ENCODE measurements around the gene PLAU. TPM values are rescaled to one million over a fixed set of nuclear protein-coding genes. Genes with fewer than 3 reads are reported as not detected.
"Not testable (repeated sequence)": the region's sequence is repeated elsewhere in the genome, so short reads cannot be mapped to it uniquely, and the experiment has no call there.

PLAU gene
- total and polyA plus RNA-seq, 2 of the 13 experiments (the other 11 are each of a cell fraction or from before 2014, with no cell fraction given), result 0.45 to 11.2 TPM

DNA sequence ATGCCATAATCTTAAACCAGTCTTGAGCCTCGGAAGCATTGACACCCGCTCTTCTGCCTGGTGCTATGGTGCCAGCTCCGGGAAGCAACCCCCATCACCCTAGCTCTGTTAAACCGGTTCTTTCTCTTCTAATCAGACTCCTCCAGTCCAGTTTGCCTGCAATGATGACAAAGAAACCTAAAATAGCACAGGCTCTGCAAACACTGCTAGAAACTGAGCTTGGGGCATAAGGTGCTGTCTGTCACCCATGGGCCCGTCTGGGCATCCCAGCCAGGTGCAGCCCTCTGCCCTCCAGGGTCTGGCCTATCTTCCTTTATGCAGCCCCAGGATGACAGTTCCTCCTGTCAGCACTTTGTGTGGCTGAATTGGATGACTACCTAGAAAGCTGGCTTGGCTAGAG, 22.4 kb upstream of the PLAU start (continued):
- TF ChIP-seq PHF21A (CRISPR knock-in tag; IDR thresholded peaks at IDR 0.05) (no peak), PPARG (CRISPR knock-in tag; conservative IDR thresholded peaks at IDR 0.05) (no peak), GATAD2A (CRISPR knock-in tag; IDR thresholded peaks at IDR 0.05) (no peak), KLF9 (CRISPR knock-in tag; IDR thresholded peaks at IDR 0.05; ENCODE audit: low read depth) (no peak), PRDM4 (CRISPR knock-in tag; IDR thresholded peaks at IDR 0.05; ENCODE audit: borderline replicate concordance) (no peak)

DNA sequence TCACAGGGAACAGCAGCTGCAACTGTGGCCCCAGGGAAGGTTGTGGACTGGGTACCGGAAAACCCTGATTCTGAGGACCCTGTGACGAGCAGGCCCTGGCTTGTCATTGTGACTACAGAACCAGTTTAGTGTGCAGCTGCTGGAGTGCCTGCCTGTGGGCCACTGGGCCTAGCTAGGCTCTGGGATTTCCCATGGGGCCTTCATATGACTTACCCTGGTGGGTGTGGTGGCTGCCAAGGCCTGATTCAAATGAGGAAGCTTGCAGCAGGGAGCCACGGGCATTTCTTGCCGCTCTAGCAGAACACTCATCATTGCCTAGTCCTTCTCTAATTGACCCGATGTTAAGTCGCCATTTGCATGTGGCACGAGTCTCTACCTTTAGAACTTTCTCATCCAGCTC, 21.9 kb upstream of the PLAU start:
- Histone ChIP-seq H3K4me1 (ENCODE audit: insufficient read depth, low read length) (peaks cover 28% of the 10 kb centered on the region), H3K36me3 (replicated peaks in 1 of 2; ENCODE audit: control insufficient read depth in 1 of 2, insufficient read depth in 2 of 2, low read length in 2 of 2) (no peaks in the 10 kb centered on the region), H3K4me3 (replicated peaks in 1 of 3; ENCODE audit: insufficient read depth in 1 of 3, low read depth in 2 of 3, low read length in 3 of 3) (no peak overlapping the region), H3K9ac (ENCODE audit: insufficient read depth, low read depth, low read length) (no peak overlapping the region), H3K9me3 (ENCODE audit: low read length) (no peaks in the 10 kb centered on the region), H3K27ac (ENCODE audit: extremely low read length, insufficient read depth, low read length) (no peak overlapping the region), H3K79me2 (ENCODE audit: insufficient read depth, low read length) (no peaks in the 10 kb centered on the region), H3K27me3 (ENCODE audit: control insufficient read depth in 1 of 2, insufficient read depth in 2 of 2, low read length in 2 of 2) (peaks cover 4 to 14% of the 10 kb centered on the region in 2 experiments; a peak in 4 of 5 replicates), H4K20me1 (ENCODE audit: insufficient read depth, low read length) (no peaks in the 10 kb centered on the region), H2AFZ (ENCODE audit: low read length) (no peak overlapping the region), H3K4me2 (ENCODE audit: low read depth, low read length) (no peak overlapping the region)
- ChIA-PET CTCF (ENCODE audit: low intra/inter-chr PET ratio, low total read pairs) (no interaction called here), POLR2A (no interaction called here)
- FAIRE-seq (no peak), ATAC-seq (no peak), DNase-seq (ENCODE audit: low spot score) (no peak)
- in situ Hi-C loops (cut with HindIII; ENCODE audit: extremely low pct_ligation_motif_present, low pct_unique_long_range_greater_than_20kb) (loop anchor here (5.0 kb wide), 2 partner anchors 48 to 193 kb away; no protein-coding TSS in a partner anchor), intact Hi-C loops (cut with micrococcal nuclease; ENCODE audit: unreplicated experiment) (no loop called here)
- WGBS (ENCODE audit: low lambda C conversion rate), result 76% methylated on average over 5 of the region's 7 CpGs
- TF ChIP-seq ATM (IDR thresholded peaks at IDR 0.05; ENCODE audit: borderline replicate concordance) (no peak), ARHGAP35 (CRISPR knock-in tag; IDR thresholded peaks at IDR 0.05; ENCODE audit: borderline replicate concordance) (no peak), ZFYVE20 (CRISPR knock-in tag; IDR thresholded peaks at IDR 0.05; ENCODE audit: borderline replicate concordance, low read depth) (no peak), MAFK (conservative IDR thresholded peaks at IDR 0.05 in 1 of 2, IDR thresholded peaks at IDR 0.05 in 1 of 2; ENCODE audit: low read length in 2 of 2) (no peak), TEF (CRISPR knock-in tag; IDR thresholded peaks at IDR 0.05) (no peak), SYNCRIP (IDR thresholded peaks at IDR 0.05; ENCODE audit: insufficient read depth, low read depth, low read length) (no peak), ZKSCAN8 (CRISPR knock-in tag; IDR thresholded peaks at IDR 0.05; ENCODE audit: borderline replicate concordance) (no peak)
- BruUV-seq (replicated peaks), result no TSS peak

- H2AFZ ChIP-seq (ENCODE audit: low read length); H3K79me2 ChIP-seq (ENCODE audit: insufficient read depth, low read length); H4K20me1 ChIP-seq (ENCODE audit: insufficient read depth, low read length); DNase-seq (ENCODE audit: low spot score); intact Hi-C loops (cut with micrococcal nuclease; ENCODE audit: unreplicated experiment); ATAC-seq; H3K36me3 ChIP-seq (replicated peaks in 1 of 2; ENCODE audit: control insufficient read depth in 1 of 2, insufficient read depth in 2 of 2, low read length in 2 of 2); H3K9ac ChIP-seq (ENCODE audit: insufficient read depth, low read depth, low read length); H3K9me3 ChIP-seq (ENCODE audit: low read length); POLR2A ChIA-PET; BruUV-seq (replicated peaks); H3K4me3 ChIP-seq (replicated peaks in 1 of 3; ENCODE audit: insufficient read depth in 1 of 3, low read depth in 2 of 3, low read length in 3 of 3); FAIRE-seq; H3K27ac ChIP-seq (ENCODE audit: extremely low read length, insufficient read depth, low read length); H3K4me2 ChIP-seq (ENCODE audit: low read depth, low read length); CTCF ChIA-PET (ENCODE audit: low intra/inter-chr PET ratio, low total read pairs): not testable (repeated sequence)
- Histone ChIP-seq H3K4me1 (ENCODE audit: insufficient read depth, low read length) (peaks cover 28% of the 10 kb centered on the region), H3K27me3 (ENCODE audit: control insufficient read depth in 1 of 2, insufficient read depth in 2 of 2, low read length in 2 of 2) (peaks cover 4 to 14% of the 10 kb centered on the region in 2 experiments; a peak in 4 of 5 replicates)
- in situ Hi-C loops (cut with HindIII; ENCODE audit: extremely low pct_ligation_motif_present, low pct_unique_long_range_greater_than_20kb), result loop anchor here (5.0 kb wide), 2 partner anchors 48 to 193 kb away; no protein-coding TSS in a partner anchor
- 79% methylated on average over 3 of the region's 3 CpGs for WGBS (ENCODE audit: low lambda C conversion rate)
These were observed 21.5 kb upstream of the PLAU start for GRCh38 chr10:73889416-73889815.
